Fibroblast of villous mesenchyme (primary cell): Measurements from ENCODE around the gene WDFY1. TPM values are rescaled to one million over a fixed set of nuclear protein-coding genes. Genes with fewer than 3 reads are reported as not detected.

Source experiments
- DNase-seq: peaks from one replicate; pipeline ENCODE4 v3.0.0-alpha.2; 2010; ENCODE audit warnings: low read depth
- H3K4me3 ChIP-seq: 2 replicates; pipeline ENCODE4 v1.5.1; 2011; ENCODE audit warnings: low read depth, mild to moderate bottlenecking, low read length
- CTCF ChIP-seq: IDR thresholded peaks from 2 replicates; pipeline ENCODE4 v1.5.1; 2012; ENCODE audit warnings: low read depth, mild to moderate bottlenecking, low read length; ENCODE audit not compliant: insufficient read depth
- total RNA-seq: library from RNA; depleted of rRNA; stranded (reverse); fragments of >200 nt; gene quantifications from 2 replicates; pipeline ENCODE4 v1.2.3, GENCODE V29; 2012

WDFY1 gene
- total RNA-seq, 1 donor = 152 TPM

- no peak for DNase-seq
- no peak overlapping the region for H3K4me3 ChIP-seq
- TF ChIP-seq CTCF = no peak
These were observed 86.1 kb downstream of the WDFY1 start for GRCh38 chr2:223859070-223859469.

GRCh38 chr2:223856584-223856983, 88.6 kb downstream of the WDFY1 start:
- no peak for DNase-seq
- no peak for TF ChIP-seq CTCF
- H3K4me3 ChIP-seq = no peak overlapping the region

DNA sequence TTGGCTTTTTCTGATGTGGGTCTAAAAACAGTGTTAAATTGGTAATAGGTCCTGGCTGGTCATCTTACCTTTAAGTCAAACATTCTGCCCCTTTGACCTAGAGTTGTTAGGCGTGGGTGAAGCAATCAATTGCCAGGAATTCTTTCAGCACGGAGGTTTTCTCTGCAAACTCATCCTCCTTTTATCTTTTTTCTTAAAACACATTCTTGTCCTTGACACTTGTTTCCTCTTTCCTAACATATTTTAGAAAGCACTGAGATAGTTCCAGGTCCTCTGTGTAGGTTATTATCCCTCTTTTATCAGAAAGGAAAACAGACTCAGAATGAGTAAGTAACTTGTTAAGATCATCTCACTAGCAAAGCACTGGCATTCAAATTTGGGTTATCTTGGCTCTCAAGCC, 89.1 kb downstream of the WDFY1 start:
- peak; percentile 20 for DNase-seq
- no peak for TF ChIP-seq CTCF
- H3K4me3 ChIP-seq = no peak overlapping the region

DNA sequence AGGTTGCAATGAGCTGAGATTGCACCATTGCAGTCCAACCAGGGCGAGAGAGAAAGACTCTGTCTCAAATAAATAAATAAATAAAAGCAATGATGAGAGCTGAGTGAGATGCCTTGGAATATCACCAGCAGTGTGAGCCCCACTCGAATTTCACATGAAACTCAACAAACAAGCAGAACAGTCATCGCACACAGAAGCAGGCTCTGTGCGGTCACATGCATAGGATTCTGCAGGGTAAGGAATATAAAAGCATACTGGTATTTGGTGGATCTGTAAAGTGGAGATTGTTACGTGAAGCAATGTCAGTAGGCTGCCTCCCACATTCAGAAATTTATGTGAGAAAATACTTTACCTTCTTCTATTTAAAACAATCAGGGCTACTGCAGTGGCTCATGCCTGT, 89.7 kb downstream of the WDFY1 start:
- peak; percentile 38 for DNase-seq
- TF ChIP-seq CTCF = no peak
- H3K4me3 ChIP-seq = no peak overlapping the region

GRCh38 chr2:223854741-223855140, 90.4 kb downstream of the WDFY1 start:
- TF ChIP-seq CTCF = no peak
- no peak for DNase-seq
- no peak overlapping the region for H3K4me3 ChIP-seq

DNA sequence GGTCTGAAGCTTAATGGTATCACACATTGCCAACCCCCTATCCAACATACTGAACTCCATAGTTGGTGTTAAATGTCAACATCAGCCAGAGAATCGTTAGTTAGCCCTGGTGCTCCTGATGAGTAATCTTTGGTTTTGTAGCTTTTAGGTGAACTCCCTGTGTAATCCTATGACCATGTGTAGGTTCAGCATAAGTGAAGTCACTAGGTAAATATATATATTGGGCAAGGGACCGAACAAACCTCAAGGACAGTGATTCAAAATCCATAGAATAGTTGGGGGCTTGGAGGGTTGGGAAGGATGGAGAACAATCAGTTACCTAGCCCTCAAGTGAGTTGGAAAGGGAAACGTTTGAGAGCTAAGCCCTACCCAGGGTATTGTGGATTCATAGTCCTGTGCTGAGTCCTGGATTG, 91.7 kb downstream of the WDFY1 start:
- no peak overlapping the region for H3K4me3 ChIP-seq
- no peak for DNase-seq
- TF ChIP-seq CTCF = no peak

GRCh38 chr2:223852281-223852795, 92.8 kb downstream of the WDFY1 start:
- no peak for DNase-seq
- no peak overlapping the region for H3K4me3 ChIP-seq
- no peak for TF ChIP-seq CTCF
